Hematopoietic multipotent progenitor cell (in vitro differentiated cells): ENCODE data around the gene D2HGDH. TPM values are rescaled to one million over a fixed set of nuclear protein-coding genes. Genes with fewer than 3 reads are reported as not detected.
"Not testable (repeated sequence)": the region's sequence is repeated elsewhere in the genome, so short reads cannot be mapped to it uniquely, and the experiment has no call there.

Experiments used
- DNase-seq, 3 donors: peaks; one replicate each; pipeline ENCODE4 v3.0.0-alpha.2; 2011 to 2015; ENCODE audit warnings: low read depth in 2 of 3, low spot score in 2 of 3
- total RNA-seq: library from RNA; depleted of rRNA; stranded (reverse); fragments of >200 nt; gene quantifications from one replicate; pipeline ENCODE4 v1.2.3, GENCODE V29; 2012

The D2HGDH gene
- total RNA-seq, 1 donor = 29.1 TPM

DNA sequence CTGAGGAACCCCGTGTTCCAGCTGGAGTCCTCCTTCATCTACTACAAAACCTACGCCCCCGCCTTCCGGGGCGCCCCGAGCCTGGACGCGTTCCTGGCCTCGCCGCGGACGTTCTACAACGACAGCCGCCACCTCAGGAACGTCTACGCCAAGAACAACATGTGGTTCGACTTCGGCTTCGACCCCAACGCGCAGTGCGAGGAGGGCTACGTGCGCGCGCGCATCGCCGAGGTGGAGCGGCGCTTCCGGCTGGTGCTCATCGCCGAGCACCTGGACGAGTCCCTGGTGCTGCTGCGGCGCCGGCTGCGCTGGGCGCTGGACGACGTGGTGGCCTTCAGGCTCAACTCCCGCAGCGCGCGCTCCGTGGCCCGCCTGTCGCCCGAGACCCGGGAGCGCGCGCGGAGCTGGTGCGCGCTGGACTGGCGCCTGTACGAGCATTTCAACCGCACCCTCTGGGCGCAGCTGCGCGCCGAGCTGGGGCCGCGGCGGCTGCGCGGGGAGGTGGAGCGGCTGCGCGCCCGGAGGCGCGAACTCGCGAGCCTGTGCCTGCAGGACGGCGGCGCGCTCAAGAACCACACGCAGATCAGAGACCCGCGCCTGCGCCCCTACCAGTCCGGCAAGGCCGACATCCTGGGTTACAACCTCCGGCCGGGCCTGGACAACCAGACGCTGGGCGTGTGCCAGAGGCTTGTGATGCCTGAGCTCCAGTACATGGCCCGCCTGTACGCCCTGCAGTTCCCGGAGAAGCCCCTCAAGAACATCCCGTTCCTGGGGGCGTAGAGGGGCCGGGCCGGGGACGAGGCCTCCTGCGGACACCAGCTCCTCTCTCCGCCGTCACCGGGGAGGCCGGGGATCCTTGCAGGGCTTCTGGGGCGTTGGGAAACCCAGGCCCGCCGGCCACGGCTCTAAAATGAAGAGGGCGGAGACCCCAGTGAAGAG lies 69.2 kb downstream of the D2HGDH start:
- DNase-seq = peak in 1 of 3 donors; percentile 39

GRCh38 chr2:241804326-241805229 lies 70.1 kb downstream of the D2HGDH start:
- DNase-seq = peak in 2 of 3 donors; percentile 31 to 52

DNA sequence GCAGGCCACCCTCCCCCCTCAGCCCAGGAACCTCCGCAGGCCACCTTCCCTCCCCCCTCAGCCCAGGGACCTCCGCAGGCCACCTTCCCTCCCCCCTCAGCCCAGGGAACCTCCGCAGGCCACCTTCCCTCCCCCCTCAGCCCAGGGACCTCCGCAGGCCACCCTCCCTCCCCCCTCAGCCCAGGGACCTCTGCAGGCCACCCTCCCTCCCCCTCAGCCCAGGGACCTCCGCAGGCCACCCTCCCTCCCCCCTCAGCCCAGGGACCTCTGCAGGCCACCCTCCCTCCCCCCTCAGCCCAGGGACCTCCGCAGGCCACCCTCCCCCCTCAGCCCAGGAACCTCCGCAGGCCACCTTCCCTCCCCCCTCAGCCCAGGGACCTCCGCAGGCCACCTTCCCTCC lies 71.8 kb downstream of the D2HGDH start:
- not testable (repeated sequence) for DNase-seq

DNA sequence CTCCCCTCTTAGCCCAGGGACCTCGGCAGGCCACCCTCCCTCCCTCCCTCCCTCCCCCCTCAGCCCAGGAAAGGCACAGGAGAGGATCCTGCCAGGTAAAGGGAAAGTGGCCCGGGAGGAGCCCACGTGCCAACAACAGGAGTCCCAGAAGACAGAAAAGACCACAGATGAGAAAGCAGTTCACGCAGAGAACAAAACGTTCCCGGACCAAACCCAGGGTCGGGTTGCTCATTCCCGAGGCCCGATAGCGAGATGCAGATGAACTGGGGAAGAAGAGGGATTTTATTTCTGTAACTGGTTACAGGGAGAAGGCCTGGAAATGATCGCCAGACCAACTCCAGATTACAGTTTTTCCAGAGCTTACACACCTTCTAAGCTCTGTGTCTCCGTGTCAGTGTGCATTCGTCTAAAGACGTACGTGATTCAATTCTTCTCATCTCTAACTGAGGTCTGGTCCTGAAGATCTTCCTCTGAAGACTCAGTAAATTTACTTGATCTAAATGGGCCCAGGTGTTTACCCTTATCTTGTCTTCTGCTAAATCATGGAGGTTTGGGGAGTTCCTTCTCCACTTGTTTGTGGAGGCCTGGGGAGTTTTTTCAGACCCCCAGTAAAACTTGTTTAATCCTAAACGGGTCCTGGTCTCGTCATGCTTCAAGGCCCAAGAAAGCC lies 73.8 kb downstream of the D2HGDH start:
- DNase-seq = no peak

DNA sequence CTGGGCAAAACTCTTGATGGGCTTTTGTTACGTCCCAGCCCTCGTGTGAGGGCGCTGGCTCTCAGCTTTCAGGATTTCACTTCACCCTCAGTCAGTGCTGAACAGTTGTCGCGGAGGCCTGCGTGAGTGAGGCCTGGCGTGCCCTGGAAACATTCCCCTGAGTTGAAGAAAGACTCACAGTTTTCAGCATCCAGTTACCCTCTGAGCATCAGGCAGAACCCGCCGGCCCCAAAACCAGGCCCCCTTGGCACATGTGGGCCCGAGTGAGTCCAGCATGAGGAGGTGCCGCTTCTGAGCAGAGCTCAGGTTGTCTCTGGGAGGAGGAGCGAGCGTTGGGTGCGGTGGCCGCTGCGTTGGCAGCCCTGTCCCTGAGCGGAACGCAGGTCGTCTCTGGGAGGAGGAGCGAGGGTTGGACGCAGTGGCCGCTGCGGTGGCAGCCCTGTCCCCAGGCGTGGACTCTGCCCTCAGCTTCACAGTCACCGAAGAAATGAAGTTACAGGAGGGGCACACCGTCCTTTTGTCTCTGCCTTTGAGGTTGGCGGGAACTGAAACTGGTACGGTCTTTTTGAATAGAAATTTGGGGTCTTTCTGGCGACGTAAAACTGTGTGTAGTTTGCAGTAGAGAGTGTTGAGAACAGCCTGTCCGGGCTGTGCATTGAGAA lies 74.4 kb downstream of the D2HGDH start, which contains the start of gene NEU4:
NEU4 (plus strand) TSS at position 473 of the 662 bp plus-strand sequence. CDS start 5,292 bp downstream, outside the sequence.
- DNase-seq = no peak

DNA sequence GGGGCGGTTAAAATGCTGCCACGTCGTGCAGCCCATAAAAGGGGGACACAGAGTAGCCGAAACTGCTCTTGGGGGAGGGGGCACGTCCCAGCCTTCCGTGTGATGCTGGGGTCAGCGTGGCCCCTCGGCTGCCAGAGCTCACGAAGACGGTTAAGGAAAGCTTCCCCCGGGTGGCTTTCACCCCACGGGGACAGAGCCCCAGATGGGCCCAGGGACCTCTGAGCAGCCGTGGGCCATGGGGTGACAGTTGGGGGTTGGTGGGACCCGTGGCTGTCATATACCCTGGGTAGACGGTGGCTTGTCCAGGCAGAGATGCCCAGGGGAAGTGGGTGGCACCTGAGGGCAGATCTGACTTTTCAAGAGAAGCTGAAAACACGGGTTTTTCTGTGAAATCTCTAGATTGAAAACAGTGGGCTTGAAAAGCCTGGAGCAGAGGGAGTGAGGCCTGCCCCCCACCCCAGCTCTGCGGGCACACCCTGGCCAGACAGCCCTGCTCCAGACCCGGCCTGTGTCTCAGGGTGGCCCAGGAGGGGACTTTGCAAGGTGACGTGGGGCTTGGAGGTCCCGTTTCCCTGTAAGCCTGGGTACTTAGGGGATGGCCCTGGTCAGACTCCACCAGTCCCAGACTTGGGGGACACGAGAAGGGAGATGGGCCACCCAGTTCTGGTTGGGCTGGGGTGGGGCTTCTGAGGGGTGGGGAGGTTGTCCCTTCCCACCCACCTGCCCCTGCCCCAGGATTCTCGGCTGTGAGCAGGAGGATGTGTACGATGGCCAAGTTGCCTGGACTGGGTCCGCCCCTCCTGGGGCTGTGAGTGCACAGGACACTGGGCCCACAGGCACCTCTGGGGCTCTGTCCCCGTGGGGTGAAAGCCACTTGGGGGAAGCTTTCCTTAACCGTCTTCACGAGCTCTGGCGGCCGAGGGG lies 75.2 kb downstream of the D2HGDH start:
- DNase-seq = no peak

DNA sequence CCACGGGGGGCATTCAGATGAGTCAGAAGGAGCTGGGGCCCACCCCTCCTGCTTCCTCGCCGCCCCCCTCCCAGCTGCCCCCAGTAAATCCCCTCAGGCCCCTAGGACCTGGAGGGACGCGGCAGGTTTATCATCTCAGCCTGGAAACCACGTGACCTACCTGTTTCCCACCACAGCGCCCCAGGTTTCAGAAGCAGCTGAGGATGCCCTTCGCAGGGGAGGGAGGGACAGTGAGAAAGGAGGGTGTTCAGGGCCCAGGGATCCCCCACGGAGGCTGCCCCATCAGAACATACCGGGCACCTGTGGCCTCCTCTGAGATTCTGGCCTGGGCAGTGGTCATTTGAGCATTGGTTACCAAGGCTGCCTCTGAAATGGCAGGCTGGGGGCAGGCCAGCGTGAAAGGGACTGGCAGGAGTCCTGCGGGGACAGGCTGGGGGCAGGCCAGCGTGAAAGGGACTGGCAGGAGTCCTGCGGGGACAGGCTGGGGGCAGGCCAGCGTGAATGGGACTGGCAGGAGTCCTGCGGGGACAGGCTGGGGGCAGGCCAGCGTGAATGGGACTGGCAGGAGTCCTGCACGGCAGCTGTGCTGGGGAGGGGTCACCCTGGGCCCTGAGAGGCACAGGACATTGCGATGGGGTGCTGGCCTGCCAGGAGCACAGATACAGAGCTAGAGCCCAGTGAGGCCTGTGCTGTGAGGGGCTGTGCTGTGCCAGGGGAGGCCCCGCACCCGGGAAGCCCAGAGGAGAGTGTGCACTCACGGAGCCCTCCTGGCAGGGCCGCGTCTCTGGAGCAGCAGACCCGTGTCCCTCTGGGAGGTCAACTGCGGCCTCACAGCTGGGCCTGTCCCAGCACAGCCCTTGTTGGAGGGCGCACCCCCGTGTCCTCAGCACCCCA lies 76.1 kb downstream of the D2HGDH start:
- DNase-seq = no peak

DNA sequence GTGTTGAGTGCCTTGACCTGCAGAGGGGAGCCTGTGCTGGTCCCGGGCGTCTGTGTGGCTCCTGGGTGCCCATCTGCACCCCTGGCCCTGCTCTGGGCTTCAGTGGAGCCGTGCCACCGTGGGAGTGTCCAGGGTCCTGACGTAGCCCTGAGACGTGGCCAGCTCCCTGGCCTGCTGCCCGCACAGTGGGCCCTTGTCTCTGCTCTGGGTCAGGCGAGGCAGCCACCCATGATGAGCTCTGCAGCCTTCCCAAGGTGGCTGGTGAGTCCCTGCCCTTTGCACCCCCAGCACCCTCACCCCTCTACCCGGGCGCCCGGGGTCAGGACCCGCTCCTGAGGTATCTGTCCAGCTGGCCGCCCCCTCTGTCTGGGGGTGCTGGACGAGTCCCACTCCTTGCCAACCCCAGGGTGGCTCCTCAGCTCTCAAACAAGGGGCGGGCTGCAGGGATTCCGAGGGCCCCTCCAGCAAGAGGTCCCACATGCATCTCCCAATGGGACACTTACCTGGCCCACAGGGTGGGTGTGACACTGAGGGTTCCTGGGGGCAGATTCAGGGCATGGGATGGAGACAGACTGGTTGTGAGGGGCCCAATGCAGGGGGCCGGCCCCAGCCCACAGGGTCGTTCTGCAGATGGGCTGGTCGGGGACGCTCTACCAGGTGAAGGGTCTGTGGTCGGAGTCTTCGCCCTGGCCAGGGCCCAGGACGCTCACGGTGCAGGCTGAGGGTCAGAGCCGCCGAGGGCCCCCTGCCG lies 76.9 kb downstream of the D2HGDH start:
- DNase-seq = no peak

GRCh38 chr2:241811952-241812729 lies 77.7 kb downstream of the D2HGDH start:
- no peak for DNase-seq

- DNase-seq = no peak
Observed at GRCh38 chr2:241812730-241813643, 78.6 kb downstream of the D2HGDH start.

DNA sequence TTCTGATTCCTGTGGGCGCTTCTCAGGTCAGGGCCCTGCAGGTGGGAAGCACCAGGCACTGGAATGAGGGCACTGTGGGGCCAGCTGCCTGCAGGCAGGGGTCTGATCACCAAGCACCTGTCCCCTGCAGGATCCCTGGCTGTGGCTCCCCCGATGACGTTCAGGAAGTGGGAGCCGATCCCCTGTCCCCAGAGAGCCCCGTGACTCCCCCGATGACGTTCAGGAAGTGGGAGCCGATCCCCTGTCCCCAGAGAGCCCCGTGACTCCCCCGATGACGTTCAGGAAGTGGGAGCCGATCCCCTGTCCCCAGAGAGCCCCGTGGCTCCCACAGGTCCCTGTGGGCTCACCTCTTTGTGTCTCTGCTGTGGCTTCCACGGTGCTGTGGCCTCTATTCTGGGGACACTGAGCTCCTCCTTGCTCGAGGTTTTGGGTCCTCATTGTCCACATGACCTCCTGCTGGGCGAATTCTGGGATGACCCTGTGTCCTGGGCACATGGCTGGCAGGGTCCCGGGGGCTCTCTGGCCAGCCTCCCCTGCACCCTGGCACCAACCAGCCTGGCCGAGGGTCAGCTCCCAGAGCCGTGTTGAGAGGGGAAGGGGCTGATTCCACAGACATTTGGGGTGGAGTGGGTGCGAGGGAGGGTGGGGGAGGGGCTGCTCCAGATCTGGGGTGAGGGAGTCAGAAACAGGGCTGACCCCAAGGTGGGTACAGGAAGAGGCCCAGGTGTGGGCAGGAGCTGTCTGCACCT lies 79.4 kb downstream of the D2HGDH start:
- no peak for DNase-seq

DNA sequence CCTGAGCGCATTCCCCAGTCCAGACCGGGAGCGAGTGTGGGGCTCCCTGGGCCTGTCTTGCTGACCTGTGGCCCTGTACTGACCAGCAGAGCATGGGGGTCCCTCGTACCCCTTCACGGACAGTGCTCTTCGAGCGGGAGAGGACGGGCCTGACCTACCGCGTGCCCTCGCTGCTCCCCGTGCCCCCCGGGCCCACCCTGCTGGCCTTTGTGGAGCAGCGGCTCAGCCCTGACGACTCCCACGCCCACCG lies 79.9 kb downstream of the D2HGDH start:
- DNase-seq = no peak

DNA sequence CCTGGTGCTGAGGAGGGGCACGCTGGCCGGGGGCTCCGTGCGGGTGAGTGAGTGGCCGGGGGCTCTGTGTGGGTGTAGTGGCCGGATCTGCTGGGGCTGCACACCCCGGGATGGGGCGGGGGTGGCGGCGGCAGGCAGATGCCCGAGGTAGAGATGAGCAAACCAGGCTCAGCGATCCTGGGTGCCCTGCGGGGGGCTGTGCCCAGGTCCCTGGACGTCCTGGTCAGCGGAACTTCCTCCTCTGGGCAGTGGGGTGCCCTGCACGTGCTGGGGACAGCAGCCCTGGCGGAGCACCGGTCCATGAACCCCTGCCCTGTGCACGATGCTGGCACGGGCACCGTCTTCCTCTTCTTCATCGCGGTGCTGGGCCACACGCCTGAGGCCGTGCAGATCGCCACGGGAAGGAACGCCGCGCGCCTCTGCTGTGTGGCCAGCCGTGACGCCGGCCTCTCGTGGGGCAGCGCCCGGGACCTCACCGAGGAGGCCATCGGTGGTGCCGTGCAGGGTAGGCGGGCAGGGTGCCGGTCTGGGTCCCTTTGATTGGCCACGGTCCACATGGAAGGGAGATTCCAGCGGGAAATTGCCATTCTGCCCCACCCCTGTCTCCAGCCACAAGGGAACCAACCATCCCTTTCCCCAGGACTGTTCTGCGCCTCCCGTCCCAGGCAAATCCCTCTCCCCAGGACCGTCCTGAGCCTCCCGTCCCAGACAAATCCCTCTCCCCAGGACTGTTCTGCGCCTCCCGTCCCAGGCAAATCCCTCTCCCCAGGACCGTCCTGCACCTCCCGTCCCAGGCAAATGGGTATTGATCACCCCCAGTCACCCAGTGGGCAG lies 80.4 kb downstream of the D2HGDH start:
- no peak for DNase-seq
